ENCODE data around the gene SLC66A2.
"Not testable (repeated sequence)": the region's sequence is repeated elsewhere in the genome, so short reads cannot be mapped to it uniquely, and the experiment has no call there.

SLC66A2 gene

GRCh38 chr18:79900610-79901570 lies 50.6 kb downstream of the SLC66A2 start:
- ATAC-seq: no peak

GRCh38 chr18:79899609-79900445 lies 51.6 kb downstream of the SLC66A2 start:
- ATAC-seq: no peak

DNA sequence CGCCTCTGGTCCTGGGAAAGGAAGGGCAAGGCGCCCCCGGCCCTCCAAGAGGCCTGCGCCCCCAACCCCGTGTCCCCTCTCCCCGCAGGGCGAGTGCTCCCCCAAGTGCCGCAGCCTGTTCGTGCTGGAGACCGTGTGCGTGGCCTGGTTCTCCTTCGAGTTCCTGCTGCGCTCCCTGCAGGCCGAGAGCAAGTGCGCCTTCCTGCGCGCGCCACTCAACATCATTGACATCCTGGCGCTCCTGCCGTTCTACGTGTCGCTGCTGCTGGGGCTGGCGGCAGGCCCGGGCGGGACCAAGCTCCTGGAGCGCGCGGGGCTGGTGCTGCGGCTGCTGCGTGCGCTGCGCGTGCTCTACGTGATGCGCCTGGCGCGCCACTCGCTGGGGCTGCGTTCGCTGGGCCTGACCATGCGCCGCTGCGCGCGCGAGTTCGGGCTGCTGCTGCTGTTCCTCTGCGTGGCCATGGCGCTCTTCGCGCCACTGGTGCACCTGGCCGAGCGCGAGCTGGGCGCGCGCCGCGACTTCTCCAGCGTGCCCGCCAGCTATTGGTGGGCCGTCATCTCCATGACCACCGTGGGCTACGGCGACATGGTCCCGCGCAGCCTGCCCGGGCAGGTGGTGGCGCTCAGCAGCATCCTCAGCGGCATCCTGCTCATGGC lies 52.4 kb downstream of the SLC66A2 start:
- no peak for ATAC-seq

GRCh38 chr18:79897940-79898625 lies 53.4 kb downstream of the SLC66A2 start:
- no peak for ATAC-seq

GRCh38 chr18:79896738-79897137 lies 54.7 kb downstream of the SLC66A2 start:
- ATAC-seq: no peak

- ATAC-seq: peak; percentile 55
These were observed 60.8 kb downstream of the SLC66A2 start for GRCh38 chr18:79890674-79891073.

DNA sequence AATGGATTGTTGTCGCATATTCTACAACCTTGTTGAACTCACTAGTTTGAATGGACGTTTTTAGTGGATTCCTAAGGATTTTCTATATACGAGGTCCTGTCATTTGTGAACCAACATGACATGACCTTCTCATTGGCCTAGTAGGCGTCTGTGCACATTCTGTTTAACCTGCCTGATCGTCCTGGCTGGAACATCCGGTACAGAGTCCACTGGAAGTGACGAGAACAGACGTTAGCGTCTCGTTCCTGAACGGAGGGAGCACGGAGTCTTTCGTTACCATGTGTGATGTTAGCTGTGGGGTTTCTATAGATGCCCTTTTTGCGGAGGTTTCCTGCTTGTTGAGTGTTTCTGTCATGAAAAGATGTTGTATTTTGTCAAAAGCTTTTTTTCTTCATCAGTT lies 61.9 kb downstream of the SLC66A2 start:
- ATAC-seq: no peak

- no peak for ATAC-seq
These were observed 63.4 kb downstream of the SLC66A2 start for GRCh38 chr18:79888016-79888415.

DNA sequence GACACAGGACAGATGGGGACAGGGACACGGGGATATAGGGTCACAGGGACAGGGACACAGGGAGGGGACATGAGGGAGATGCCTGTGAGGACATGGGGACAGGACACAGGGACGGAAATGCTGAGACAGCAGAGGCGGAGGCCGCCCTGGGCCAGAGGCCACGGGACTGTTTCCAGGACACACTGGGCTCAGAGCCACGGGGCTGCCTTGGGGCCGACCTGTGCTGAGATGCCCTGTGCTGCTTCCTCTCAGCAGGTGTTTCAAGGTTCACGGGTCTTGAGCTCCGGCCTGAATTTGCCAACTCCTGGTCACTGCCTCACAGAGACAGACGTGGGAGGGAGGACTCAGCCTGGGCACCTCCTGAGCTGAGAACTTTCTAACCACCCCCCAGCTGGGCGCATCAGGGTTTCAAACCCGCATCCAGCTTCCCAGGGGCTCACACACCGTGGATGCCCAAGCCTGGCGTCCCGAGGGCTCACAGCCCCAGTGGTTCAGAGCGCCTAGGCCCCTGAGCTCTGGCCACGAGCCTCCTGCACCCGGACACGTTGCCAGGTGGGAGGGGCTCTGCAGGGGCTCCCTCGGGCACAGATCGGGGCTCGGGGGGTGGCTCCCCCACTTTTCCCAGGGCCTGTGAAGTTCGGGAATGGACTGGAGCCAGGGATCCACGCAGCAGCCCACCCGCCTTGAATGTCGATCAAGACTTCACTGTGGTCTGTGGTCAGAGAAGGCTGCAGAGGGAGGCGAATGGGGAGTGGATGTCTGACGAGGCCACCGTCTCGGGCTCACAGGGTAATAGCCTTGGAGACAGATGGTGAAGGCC lies 64.1 kb downstream of the SLC66A2 start:
- no peak for ATAC-seq

DNA sequence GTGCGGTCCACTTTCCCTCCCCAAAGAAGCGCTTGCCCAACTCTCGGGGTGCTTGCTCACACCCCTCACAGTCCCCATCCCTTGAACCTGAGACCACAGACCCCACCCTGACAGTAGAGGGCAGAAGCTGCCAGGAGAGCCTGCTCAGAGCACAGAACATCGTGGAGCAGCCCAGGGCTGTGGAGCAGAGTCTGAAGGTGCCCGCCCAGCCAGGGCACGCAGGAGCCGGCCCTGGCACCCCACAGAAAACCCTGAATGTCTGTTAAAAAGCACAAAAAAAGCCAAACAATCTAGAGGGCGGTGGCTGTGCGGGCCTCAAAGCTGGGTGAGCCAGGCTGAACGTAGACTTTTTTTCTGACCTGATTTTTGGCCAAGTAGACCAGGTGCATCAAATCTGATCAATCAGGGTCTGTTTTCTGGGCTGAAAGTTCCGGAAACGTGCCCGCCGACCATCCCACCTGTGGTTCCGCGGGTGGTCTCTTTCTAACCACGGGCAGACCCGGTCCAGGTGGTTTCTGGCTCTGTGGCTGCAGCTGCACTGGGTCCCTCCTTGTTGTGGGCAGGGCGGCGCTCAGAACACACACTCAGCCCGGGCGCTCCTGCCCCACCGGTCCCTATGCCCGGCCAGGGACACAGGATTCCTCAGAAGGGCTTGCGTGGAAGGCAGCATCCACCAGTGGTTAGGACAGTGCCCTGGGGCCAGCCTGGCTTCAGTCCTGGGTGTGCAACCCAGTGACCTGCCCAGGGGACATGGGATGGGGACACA lies 66.3 kb downstream of the SLC66A2 start:
- ATAC-seq: no peak

- ATAC-seq: no peak
These were observed 67.0 kb downstream of the SLC66A2 start for GRCh38 chr18:79884294-79884962.

DNA sequence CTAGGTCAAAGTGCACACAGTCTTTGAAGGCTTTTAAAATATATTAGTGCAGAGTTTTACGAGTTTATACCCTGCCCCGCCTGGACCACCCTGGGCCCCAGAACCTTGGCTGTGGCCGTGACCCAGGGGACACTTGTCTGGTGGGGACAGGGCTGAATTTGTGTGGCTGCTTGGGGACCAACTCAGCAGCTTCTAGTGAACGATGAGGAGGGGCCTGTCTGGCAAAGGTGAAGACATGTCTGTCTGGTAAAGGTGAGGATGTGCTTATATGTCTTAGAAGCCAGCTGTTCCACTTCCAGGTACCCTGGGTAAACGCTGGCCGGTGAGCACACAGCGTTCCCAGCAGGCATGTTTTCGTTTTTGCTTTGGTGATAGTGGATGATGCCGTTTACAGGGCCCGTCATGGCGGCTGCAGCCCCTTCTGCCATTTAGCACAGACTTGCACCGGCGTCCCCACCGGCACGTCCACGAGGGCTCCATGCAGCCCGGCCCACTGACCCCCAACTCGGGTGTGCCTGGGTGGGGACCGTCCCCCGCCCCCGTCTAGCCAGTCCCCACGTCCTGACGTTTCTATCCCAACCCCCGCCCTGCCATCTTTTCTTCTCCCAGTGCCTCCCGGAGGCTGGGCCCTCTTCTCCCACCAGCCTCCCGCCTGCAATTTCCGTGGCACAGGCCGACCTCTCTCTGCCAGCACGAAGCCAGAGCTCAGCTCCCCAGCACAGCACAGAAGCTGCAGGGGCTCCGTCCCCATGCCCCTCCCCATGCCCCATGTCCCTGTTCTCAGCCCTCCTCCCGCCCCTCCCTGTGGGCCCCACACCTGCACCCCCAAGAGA lies 67.8 kb downstream of the SLC66A2 start:
- no peak for ATAC-seq

DNA sequence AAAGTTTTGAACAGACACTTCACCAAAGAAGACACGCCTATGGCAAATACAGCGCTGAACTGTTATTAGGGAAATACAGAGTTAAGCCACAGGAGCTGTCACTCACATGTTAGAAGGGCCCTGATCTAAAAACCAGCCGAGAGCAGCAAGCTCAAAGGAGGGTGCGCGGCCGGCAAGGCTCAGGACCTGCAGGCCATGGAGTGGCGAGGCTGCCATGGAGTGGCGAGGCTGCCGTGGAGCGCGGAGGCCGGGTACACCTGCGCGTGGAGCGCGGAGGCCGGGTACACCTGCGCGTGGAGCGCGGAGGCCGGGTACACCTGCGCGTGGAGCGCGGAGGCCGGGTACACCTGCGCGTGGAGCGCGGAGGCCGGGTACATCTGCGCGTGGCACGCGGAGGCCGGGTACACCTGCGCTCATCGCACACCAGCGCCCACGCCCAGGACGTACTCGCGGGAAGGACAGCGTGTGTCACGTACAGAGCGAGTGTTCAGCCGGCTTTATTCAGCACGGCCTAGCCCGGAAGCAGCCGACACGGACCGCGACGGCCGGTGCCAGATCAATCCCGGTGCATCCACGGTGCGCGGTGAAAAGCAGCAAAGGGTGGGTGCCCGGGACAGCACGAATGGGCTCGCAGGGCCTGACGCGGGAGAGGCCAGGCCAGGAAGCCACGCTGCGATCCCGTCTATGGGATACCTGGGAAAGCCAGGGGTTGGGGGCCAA lies 68.8 kb downstream of the SLC66A2 start:
- ATAC-seq: no peak

DNA sequence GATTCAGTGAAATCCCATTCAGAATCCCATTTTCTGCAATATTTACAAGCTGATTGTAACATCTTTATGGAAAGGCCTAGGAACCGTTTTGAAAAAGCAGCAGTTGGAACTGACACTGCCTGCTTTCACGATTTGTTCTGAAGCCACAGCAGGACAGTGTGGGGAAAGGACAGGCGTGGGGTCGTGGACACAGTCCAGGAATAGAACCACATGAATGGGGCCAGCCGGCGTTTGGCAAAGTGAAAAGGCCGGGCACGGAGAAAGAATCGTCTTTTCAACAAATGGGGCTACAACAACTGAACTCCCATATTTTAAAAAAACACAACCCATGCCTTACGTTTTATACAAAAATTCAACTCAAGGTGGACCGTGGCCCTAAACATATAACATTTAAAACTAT lies 69.8 kb downstream of the SLC66A2 start:
- ATAC-seq: no peak

- no peak for ATAC-seq
These were observed 71.9 kb downstream of the SLC66A2 start for GRCh38 chr18:79879566-79879965.

- ATAC-seq: no peak
These were observed 72.6 kb downstream of the SLC66A2 start for GRCh38 chr18:79878741-79879378.

DNA sequence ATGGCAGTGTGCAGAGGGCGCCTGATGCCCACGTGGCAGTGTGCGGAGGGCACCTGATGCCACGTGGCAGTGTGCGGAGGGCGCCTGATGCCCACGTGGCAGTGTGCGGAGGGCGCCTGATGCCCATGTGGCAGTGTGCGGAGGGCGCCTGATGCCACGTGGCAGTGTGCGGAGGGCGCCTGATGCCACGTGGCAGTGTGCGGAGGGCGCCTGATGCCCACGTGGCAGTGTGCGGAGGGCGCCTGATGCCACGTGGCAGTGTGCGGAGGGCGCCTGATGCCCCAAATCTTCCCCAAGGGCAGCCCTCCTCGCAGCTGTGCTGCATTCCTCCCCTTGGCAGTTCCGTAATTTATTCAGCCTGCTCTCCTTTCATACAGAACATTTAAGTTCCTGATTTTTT lies 73.2 kb downstream of the SLC66A2 start:
- ATAC-seq: not testable (repeated sequence)

Measured in activated CD4-positive, CD25-positive, alpha-beta regulatory T cell treated with anti-CD3 and anti-CD28 coated beads, Interleukin-2, amount 50 U/mL, for 24 hours (primary cell).